NCI-H226 (cell line): Measurements from ENCODE around the gene SYF2.
"Not testable (repeated sequence)": the region's sequence is repeated elsewhere in the genome, so short reads cannot be mapped to it uniquely, and the experiment has no call there.

Source experiments
- DNase-seq: peaks from one replicate; pipeline ENCODE4 v3.0.0-alpha.2; 2015

The SYF2 gene

GRCh38 chr1:25245809-25246599 is 13.7 kb upstream of the SYF2 start:
- no peak for DNase-seq

- DNase-seq = no peak
Measured at GRCh38 chr1:25245393-25245792, 13.1 kb upstream of the SYF2 start.

GRCh38 chr1:25243907-25244306 is 11.6 kb upstream of the SYF2 start:
- no peak for DNase-seq

- DNase-seq = peak; percentile 95
Measured at GRCh38 chr1:25239681-25240541, 7.6 kb upstream of the SYF2 start.

GRCh38 chr1:25238046-25238445 is 5.7 kb upstream of the SYF2 start:
- no peak for DNase-seq

- DNase-seq = not testable (repeated sequence)
Measured at GRCh38 chr1:25236261-25236660, 4.0 kb upstream of the SYF2 start.

GRCh38 chr1:25235411-25235810 is 3.1 kb upstream of the SYF2 start:
- not testable (repeated sequence) for DNase-seq

GRCh38 chr1:25232866-25233784 is 823 bp upstream of the SYF2 start:
- peak; percentile 81 for DNase-seq

GRCh38 chr1:25223471-25223870 is 8.8 kb downstream of the SYF2 start:
- peak; percentile 20 for DNase-seq

- no peak for DNase-seq
Measured at GRCh38 chr1:25222606-25223005, 9.7 kb downstream of the SYF2 start.

GRCh38 chr1:25220666-25221065 is 11.6 kb downstream of the SYF2 start:
- no peak for DNase-seq

- no peak for DNase-seq
Measured at GRCh38 chr1:25219661-25220251, 12.5 kb downstream of the SYF2 start.

GRCh38 chr1:25217598-25218232 is 14.6 kb downstream of the SYF2 start:
- no peak for DNase-seq

- DNase-seq = no peak
Measured at GRCh38 chr1:25217015-25217414, 15.3 kb downstream of the SYF2 start.

- DNase-seq = no peak
Measured at GRCh38 chr1:25216123-25216522, 16.2 kb downstream of the SYF2 start.

GRCh38 chr1:25212725-25213124 is 19.6 kb downstream of the SYF2 start:
- no peak for DNase-seq

- DNase-seq = peak; percentile 28
Measured at GRCh38 chr1:25210728-25211127, 21.6 kb downstream of the SYF2 start.

- no peak for DNase-seq
Measured at GRCh38 chr1:25209516-25209915, 22.8 kb downstream of the SYF2 start.

GRCh38 chr1:25208561-25209222 is 23.6 kb downstream of the SYF2 start:
- DNase-seq = no peak

GRCh38 chr1:25208092-25208491 is 24.2 kb downstream of the SYF2 start:
- DNase-seq = no peak

GRCh38 chr1:25206201-25206600 is 26.1 kb downstream of the SYF2 start:
- no peak for DNase-seq
